OCI-M1 (cell line): Measurements from ENCODE around the gene CLCA1.

Experiments used
- DNase-seq: peaks from one replicate; lab custom pipeline; 2025; lab: John Stamatoyannopoulos, UW

The CLCA1 gene

GRCh38 chr1:86466109-86466844 lies 2.5 kb upstream of the CLCA1 start:
- DNase-seq, result no peak

- DNase-seq, result no peak
These were observed 1.7 kb upstream of the CLCA1 start for GRCh38 chr1:86466986-86467385.

- no peak for DNase-seq
These were observed 2.1 kb downstream of the CLCA1 start for GRCh38 chr1:86470859-86471258.

GRCh38 chr1:86471291-86471690 lies 2.6 kb downstream of the CLCA1 start:
- no peak for DNase-seq

GRCh38 chr1:86472152-86472551 lies 3.4 kb downstream of the CLCA1 start:
- no peak for DNase-seq

GRCh38 chr1:86472767-86473166 lies 4.0 kb downstream of the CLCA1 start:
- DNase-seq, result no peak

GRCh38 chr1:86477256-86477655 lies 8.5 kb downstream of the CLCA1 start:
- DNase-seq, result no peak

- DNase-seq, result no peak
These were observed 9.0 kb downstream of the CLCA1 start for GRCh38 chr1:86477682-86478081.

GRCh38 chr1:86478416-86479156 lies 9.9 kb downstream of the CLCA1 start:
- no peak for DNase-seq

- DNase-seq, result no peak
These were observed 13.2 kb downstream of the CLCA1 start for GRCh38 chr1:86481966-86482365.

GRCh38 chr1:86487131-86487810 lies 18.5 kb downstream of the CLCA1 start:
- no peak for DNase-seq

GRCh38 chr1:86487811-86488141 lies 19.0 kb downstream of the CLCA1 start:
- DNase-seq, result no peak

- DNase-seq, result no peak
These were observed 20.6 kb downstream of the CLCA1 start for GRCh38 chr1:86489242-86489878.

- no peak for DNase-seq
These were observed 22.6 kb downstream of the CLCA1 start for GRCh38 chr1:86491171-86491950.

GRCh38 chr1:86498281-86498680 lies 29.6 kb downstream of the CLCA1 start:
- no peak for DNase-seq

GRCh38 chr1:86499987-86500593 lies 31.4 kb downstream of the CLCA1 start:
- peak; percentile 82 for DNase-seq

GRCh38 chr1:86500714-86501113 lies 32.0 kb downstream of the CLCA1 start:
- no peak for DNase-seq

GRCh38 chr1:86502125-86502646 lies 33.5 kb downstream of the CLCA1 start:
- peak; percentile 73 for DNase-seq

GRCh38 chr1:86502721-86503405 lies 34.1 kb downstream of the CLCA1 start:
- peak; percentile 52 for DNase-seq

- peak; percentile 35 for DNase-seq
These were observed 34.8 kb downstream of the CLCA1 start for GRCh38 chr1:86503406-86504136.
